SH-SY5Y (cell line): Measurements from ENCODE around the gene LRRC27.

Experiments
- GATA2 ChIP-seq: IDR thresholded peaks from 2 replicates; pipeline ENCODE4 v1.6.1; 2011; ENCODE audit warnings: mild to moderate bottlenecking, low read depth, low read length
- GATA3 ChIP-seq: IDR thresholded peaks from 2 replicates; pipeline ENCODE4 v1.6.1; 2011; ENCODE audit warnings: low read depth, mild to moderate bottlenecking, low read length, moderate library complexity

- no peak for TF ChIP-seq GATA2
- no peak for TF ChIP-seq GATA3
Observed at GRCh38 chr10:132370426-132371340, 38.7 kb downstream of the LRRC27 start.
